Glutamatergic neuron (in vitro differentiated cells): ENCODE measurements around the gene SPINK5. TPM values are rescaled to one million over a fixed set of nuclear protein-coding genes. Genes with fewer than 3 reads are reported as not detected.

Experiments
- DNase-seq: peaks from one replicate; pipeline ENCODE4 v3.0.0; 2022
- H3K27ac Mint-ChIP-seq: one replicate; pipeline ENCODE4 v1.8.0; 2020; ENCODE audit warnings: mild to moderate bottlenecking, mixed read lengths, inconsistent platforms; ENCODE audit not compliant: unreplicated experiment
- H3K27me3 Mint-ChIP-seq: one replicate; pipeline ENCODE4 v1.8.0; 2020; ENCODE audit warnings: mild to moderate bottlenecking, moderate library complexity, mixed read lengths, inconsistent platforms; ENCODE audit not compliant: unreplicated experiment
- H3K36me3 Mint-ChIP-seq: one replicate; pipeline ENCODE4 v1.8.0; 2020; ENCODE audit warnings: mild to moderate bottlenecking, mixed read lengths, inconsistent platforms; ENCODE audit not compliant: unreplicated experiment
- H3K4me1 Mint-ChIP-seq: one replicate; pipeline ENCODE4 v1.8.0; 2020; ENCODE audit warnings: mild to moderate bottlenecking, low read depth, mixed read lengths, inconsistent platforms; ENCODE audit not compliant: unreplicated experiment
- H3K4me3 Mint-ChIP-seq: one replicate; pipeline ENCODE4 v1.8.0; 2020; ENCODE audit warnings: mild to moderate bottlenecking, mixed read lengths, inconsistent platforms; ENCODE audit not compliant: unreplicated experiment
- H3K9me3 Mint-ChIP-seq: one replicate; pipeline ENCODE4 v1.8.0; 2020; ENCODE audit warnings: mild to moderate bottlenecking, moderate library complexity, mixed read lengths, inconsistent platforms; ENCODE audit not compliant: unreplicated experiment
- total RNA-seq: library from RNA; stranded (reverse); fragmentation: NEBNext Ultra II Directional; extraction: Animal tissue kit (Norgen Biotek cat#: 25700); gene quantifications from one replicate; pipeline ENCODE4 v1.2.1, GENCODE V29; 2021; ENCODE audit not compliant: unreplicated experiment
- TF ChIP-seq, protein P1 (sequence below): fragments of 200-600 bp; sonication (generic); IDR thresholded peaks from one replicate; pipeline ENCODE4 v1.5.0; 2021; ENCODE audit not compliant: partially characterized antibody, unreplicated experiment

Gene SPINK5
- total RNA-seq, 1 donor from 2014 or later, result 7.5 TPM

DNA sequence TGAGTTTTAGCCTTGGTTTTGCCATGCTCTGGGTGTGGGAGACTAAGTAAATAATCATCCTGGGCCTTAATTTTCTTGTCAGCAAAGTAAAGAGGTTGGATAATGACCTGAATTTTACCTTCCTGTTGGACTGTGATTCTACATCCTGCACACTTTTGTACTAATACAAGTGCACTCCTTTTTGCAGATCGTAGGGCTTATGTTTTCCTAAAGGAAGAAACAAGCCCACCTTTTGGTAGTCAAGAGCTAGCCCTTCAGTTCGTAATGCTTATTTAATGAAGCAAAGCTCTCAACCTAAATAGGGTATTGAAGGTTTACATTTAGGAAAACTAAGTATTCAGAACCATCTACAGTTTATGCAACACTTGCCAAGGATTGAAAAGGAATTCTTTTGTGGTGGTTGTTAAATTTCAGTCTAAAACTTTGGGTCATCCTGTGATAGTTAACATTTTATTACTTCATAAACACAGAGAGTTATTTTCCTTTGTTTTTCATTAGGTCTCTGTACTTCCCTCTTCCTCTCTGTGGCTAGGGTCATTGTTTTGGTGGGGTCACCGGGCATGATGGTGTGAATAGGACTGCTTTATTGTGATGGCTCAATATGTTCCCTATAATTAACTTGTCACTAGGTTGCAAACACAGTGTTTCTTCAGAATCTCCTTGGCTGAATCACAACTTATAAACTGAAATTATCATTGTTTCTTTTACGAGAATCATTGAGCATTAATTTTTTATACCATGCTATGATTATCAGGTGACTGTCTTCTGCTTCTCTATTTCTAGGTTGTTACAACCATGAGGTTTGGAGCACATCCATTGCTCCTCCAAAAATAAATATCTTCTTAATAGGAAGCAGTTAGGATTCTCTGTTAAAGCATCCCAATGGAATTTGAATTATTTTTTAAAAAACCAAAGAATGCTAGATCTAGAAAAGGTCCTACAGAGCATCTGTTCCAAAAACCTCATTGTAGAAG lies 28.5 kb downstream of the SPINK5 start:
- Mint-ChIP-seq H3K27me3 (no peaks in the 10 kb centered on the region), H3K9me3 (no peaks in the 10 kb centered on the region), H3K4me1 (peaks cover 13% of the 10 kb centered on the region), H3K27ac (no peak overlapping the region), H3K4me3 (no peak overlapping the region), H3K36me3 (no peaks in the 10 kb centered on the region)
- TF ChIP-seq, protein P1, sequence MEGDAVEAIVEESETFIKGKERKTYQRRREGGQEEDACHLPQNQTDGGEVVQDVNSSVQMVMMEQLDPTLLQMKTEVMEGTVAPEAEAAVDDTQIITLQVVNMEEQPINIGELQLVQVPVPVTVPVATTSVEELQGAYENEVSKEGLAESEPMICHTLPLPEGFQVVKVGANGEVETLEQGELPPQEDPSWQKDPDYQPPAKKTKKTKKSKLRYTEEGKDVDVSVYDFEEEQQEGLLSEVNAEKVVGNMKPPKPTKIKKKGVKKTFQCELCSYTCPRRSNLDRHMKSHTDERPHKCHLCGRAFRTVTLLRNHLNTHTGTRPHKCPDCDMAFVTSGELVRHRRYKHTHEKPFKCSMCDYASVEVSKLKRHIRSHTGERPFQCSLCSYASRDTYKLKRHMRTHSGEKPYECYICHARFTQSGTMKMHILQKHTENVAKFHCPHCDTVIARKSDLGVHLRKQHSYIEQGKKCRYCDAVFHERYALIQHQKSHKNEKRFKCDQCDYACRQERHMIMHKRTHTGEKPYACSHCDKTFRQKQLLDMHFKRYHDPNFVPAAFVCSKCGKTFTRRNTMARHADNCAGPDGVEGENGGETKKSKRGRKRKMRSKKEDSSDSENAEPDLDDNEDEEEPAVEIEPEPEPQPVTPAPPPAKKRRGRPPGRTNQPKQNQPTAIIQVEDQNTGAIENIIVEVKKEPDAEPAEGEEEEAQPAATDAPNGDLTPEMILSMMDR, result no peak
- no peak for DNase-seq

- Mint-ChIP-seq H3K4me1 (peaks cover 8% of the 10 kb centered on the region), H3K36me3 (no peaks in the 10 kb centered on the region), H3K27ac (no peak overlapping the region), H3K27me3 (no peaks in the 10 kb centered on the region), H3K4me3 (no peak overlapping the region), H3K9me3 (no peaks in the 10 kb centered on the region)
- TF ChIP-seq, protein P1, result no peak
- DNase-seq, result no peak
Observed at GRCh38 chr5:148094336-148094735, 30.6 kb downstream of the SPINK5 start.

GRCh38 chr5:148104226-148104625 lies 40.4 kb downstream of the SPINK5 start:
- no peak for DNase-seq
- peaks cover 36% of the 10 kb centered on the region for H3K4me1 Mint-ChIP-seq
- no peaks in the 10 kb centered on the region for H3K36me3 Mint-ChIP-seq
- no peak overlapping the region for H3K27ac Mint-ChIP-seq
- TF ChIP-seq, protein P1, result no peak
- H3K4me3 Mint-ChIP-seq, result no peak overlapping the region
- peaks cover 13% of the 10 kb centered on the region for H3K9me3 Mint-ChIP-seq
- H3K27me3 Mint-ChIP-seq, result peaks cover 7% of the 10 kb centered on the region

GRCh38 chr5:148107608-148108007 lies 43.8 kb downstream of the SPINK5 start:
- H3K27ac Mint-ChIP-seq, result no peak overlapping the region
- no peaks in the 10 kb centered on the region for H3K36me3 Mint-ChIP-seq
- no peaks in the 10 kb centered on the region for H3K27me3 Mint-ChIP-seq
- peaks cover 10% of the 10 kb centered on the region for H3K4me1 Mint-ChIP-seq
- no peak overlapping the region for H3K4me3 Mint-ChIP-seq
- no peaks in the 10 kb centered on the region for H3K9me3 Mint-ChIP-seq
- DNase-seq, result no peak
- TF ChIP-seq, protein P1, result no peak

GRCh38 chr5:148113243-148113642 lies 49.5 kb downstream of the SPINK5 start:
- no peak overlapping the region for H3K27ac Mint-ChIP-seq
- H3K36me3 Mint-ChIP-seq, result no peaks in the 10 kb centered on the region
- DNase-seq, result no peak
- H3K4me3 Mint-ChIP-seq, result no peak overlapping the region
- no peaks in the 10 kb centered on the region for H3K9me3 Mint-ChIP-seq
- H3K27me3 Mint-ChIP-seq, result no peaks in the 10 kb centered on the region
- TF ChIP-seq, protein P1, result no peak
- peaks cover 6% of the 10 kb centered on the region for H3K4me1 Mint-ChIP-seq
